GM04503 (cell line): Measurements from ENCODE around the gene NLN.
A peak's percentile ranks its signal among the peaks of the same experiment; 100 is the strongest.
"Not testable (repeated sequence)": the region's sequence is repeated elsewhere in the genome, so short reads cannot be mapped to it uniquely, and the experiment has no call there.

Experiments
- DNase-seq: peaks from one replicate; pipeline ENCODE4 v3.0.0-alpha.2; 2012; ENCODE audit warnings: low read depth

NLN gene

DNA sequence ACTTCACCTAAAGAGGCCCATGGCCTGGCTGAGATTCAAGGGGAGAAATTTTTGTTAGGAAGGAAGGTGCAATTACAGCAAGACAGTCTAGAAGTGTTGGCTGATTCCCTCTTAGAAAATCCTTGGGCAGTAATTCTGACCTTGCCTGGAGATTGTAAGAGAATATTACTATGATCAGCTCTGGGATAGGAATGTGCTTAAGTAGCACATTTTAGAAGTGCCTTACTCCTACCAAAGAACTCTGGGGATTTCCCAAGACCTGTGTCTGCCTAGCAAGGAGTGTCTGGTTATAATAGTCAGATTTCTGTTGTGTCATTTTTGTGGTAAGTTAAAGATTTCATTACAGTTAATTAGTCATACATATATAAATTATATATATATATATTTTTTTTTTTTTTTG is 52.3 kb downstream of the NLN start:
- peak; percentile 61 for DNase-seq

DNA sequence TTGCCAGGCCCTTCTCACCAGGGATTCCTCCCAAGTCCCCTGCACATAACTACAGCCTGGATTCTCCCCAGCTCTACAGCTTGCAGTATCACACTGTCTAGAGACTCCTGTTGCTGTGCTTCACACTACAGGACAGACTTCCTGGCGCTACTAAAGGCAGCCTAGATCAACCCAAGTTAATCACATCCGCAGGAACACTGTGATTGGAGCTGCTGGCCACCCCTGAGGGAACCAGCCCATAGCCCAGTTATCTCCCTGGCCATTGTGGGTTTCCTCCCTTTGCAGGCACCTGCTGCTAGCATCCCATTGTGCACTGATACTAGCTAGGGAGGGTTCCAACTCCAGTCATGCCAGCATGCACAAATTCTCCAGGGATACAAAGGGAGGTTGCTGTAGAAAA is 53.5 kb downstream of the NLN start:
- no peak for DNase-seq

DNA sequence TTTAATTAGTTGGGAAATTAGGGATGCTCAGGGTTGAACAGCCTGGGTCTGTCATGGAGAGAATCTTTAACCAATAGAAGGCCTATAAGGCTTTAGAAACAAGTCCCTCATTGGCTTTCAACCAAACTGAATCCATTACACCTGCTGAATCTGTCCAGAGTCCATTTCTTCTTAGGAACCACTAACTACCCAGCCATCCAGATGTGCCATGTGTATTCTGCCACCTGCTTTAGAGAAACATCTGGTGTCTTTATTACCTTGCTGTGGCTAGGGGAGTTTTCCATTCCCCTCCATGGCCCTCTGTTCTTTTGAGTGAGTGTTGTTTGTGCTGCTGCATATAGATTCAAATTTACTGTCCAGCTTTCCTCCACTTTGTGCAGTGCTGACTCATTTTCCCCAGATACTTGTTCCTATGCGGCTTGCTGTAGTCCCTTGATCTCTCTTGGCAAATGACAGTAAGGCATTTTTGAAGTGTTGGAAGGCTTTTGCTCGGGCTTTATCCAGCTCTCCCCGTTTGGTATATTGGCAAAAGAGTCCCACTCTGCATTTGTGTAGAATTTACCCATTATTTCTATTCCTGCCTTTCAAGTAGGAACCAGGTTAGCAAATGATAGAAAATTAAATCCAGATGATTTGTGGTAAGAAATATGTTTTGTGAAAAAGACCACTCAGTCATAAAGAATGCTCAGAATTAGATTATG is 54.6 kb downstream of the NLN start:
- peak; percentile 37 for DNase-seq

DNA sequence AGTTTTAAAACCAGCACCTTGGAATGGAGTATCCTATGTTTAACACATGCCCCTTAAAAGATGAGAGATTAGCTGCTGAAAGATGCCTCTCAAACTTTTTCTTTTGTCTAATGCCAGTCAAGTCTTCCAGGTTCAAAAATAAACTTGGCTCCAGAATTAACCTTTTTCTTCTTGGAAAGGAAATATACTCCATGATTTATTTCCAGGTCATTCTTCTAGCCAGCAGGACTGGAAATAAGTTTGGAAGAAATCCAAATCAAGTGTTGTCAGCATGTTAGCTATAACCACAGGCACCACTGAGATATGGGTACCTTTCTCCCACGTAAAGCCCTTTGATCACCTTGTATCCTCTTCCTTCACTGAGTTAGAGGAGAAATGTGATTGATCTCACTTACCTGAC is 56.1 kb downstream of the NLN start:
- no peak for DNase-seq

DNA sequence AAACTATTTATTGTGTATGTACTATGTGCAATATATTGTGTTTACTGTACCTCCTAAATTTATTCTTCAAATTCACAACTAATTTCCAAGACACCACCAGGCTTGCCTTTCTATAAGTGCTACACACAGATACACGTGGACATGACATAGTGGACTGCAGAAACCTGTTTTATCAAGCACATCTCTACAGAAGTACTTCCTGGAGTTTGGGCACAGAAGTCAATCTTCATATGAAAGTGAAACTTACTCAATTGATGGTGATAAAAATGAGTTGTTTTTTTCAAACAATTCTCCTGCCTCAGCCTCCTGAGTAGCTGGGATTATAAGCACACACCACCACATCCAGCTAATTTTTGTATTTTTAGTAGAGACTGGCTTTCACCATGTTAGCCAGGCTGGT is 57.6 kb downstream of the NLN start:
- no peak for DNase-seq

DNA sequence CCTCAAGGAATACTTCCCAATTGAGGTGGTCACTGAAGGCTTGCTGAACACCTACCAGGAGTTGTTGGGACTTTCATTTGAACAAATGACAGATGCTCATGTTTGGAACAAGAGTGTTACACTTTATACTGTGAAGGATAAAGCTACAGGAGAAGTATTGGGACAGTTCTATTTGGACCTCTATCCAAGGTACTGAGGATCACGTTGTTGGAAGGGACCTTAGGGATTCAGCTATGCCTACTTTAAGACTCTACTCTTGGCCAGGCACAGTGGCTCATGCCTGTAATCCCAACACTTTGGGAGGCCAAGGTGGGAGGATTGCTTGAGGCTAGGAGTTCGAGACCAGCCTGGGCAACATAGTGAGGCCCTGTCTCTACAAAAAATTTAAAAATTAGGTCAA is 66.3 kb downstream of the NLN start:
- DNase-seq, result not testable (repeated sequence)

DNA sequence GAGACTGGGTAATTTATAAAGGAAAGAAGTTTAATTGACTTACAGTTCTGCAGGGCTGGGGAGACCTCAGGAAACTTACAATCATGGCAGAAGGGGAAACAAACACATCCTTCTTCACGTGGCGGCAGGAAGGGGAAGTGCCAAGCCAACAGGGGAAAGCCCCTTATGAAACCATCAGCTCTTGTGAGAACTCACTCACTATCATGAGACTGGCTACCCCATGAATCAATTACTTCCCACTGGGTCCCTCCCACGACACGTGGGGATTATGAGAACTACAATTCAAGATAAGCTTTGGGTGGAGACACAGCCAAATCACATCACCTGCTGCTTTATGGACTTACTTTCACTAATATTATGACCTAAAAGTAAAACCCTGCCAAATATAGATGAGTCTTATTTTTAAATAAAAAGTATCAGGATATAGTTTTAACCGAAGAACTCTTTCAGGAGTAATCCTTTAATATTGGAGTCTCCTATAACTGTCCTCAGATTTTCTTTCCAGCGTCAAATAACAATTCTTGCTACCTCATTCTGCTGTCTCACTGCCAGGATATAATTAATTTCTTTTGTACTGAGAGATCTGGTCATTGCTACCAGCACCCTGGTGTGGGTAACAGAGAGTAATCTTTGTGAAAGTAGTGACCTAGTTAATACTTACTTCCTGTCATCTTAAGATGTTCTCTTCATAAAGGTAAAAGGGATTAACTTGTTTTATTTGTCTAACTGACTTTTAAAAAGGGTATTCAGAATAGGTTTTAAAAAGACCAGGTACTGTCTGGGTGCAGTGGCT is 68.6 kb downstream of the NLN start:
- no peak for DNase-seq

DNA sequence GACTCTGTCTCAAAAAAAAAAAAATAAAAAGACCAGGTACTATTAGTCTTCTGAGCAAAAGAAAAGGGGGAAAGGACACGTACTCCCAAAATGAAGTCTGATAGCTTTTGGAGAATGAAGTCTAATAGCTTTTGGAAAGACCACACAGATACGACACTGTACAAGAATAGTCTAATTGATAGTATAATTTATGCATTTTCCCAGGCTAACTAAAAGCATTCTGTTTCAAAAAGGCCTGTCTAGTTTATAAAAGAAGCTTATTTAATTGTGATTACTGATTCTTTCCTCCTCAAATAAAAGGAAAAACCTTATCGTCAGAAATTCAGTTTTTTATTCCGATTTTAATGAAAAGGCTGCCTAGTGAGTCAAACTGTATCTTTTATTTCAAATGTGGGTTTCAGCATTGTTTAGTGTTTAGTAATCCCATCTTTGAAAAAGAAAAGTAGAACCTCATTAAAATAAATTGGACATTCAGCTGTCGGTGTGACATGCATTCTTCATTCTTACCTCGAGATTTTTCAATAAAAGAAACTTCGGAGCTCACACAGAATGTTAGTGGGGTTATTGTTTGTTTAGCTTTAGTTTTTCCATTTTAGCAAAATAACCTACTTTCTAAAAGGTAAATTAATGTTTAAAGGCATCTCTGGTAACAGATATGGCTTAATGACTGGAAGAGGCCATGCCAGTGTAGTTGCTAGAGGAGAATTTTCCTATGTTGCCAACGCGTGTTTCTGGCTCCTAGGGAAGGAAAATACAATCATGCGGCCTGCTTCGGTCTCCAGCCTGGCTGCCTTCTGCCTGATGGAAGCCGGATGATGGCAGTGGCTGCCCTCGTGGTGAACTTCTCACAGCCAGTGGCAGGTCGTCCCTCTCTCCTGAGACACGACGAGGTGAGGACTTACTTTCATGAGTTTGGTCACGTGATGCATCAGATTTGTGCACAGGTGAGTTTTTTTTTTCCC is 70.0 kb downstream of the NLN start:
- no peak for DNase-seq

DNA sequence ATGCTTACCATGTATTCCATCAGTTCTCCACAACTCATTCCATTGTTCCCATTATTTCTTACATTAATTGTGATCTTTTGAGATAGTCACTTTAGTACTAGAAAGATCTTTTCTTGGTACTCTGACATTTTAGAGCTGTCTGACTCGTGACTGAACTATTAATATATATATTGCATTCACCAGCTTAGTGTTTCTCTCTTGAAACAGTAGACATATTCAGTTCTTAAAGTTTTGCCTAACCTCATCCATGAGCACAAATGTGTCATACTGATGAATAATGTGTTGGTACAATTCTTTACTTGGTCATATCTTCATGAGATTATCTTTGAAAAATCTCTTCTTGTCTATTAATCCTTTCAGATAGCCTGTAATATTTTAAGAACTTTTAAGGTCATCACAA is 74.3 kb downstream of the NLN start:
- DNase-seq, result no peak

DNA sequence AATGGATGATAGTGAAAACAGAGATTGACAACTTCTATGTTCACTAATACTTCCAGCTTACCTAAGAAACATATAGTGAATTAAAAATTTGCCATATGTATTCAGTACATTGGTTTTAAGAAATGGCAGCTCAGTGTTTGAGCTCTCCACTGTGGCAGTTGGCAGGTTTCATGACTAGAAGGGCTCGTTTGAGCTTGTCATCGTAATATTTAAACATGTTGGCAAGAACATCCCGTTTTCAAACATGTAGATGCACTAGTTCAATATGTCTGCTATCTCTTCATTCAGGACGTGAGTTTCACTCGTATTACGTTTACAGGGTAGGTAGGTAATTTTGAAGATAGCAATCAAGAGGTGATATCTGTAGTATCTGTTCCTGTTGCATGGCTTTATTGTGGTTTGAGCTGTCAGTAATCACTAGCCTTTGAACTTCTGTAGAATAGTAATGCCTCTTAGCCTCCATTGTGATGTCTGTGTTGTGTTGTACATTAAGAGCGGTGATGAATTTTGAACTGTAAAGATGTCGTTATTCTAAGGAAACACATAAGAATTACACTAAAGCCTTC is 74.8 kb downstream of the NLN start:
- no peak for DNase-seq

DNA sequence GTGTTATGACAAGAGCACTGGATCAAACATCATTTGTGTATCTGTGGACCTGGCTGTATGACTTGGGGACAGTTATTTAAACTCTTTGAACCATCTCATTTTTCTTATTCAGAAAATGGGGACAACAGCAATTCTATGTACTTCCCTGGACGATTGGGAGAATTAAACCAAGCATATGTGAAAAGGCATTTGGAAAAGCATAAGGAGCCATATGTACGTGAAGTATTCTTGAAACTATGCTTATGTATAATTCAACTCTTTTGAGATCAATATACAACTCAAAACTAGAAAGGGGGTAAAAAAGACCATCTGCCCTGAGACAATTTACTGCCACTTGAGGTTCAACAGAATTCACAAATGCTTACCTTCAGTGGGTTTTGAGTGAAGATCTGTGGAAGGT is 75.5 kb downstream of the NLN start:
- no peak for DNase-seq

DNA sequence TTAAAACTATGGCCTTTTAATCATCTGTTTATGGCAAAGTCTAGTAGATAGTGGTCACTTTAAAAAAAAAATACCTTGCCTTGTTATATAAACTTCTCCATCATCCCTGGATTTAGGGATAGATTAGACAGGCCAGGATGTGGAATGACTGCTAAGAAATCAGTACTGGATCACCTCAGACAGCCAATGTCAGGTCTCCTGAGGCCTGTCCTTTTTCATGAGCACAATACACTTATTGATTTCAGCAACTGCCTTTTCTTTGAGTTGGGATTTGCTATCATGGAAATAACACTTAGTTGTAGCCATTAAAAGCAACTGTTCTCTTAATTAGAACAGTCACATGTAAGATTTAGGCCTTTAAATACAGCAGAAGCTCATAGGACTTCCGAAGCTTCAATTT is 77.9 kb downstream of the NLN start:
- no peak for DNase-seq

DNA sequence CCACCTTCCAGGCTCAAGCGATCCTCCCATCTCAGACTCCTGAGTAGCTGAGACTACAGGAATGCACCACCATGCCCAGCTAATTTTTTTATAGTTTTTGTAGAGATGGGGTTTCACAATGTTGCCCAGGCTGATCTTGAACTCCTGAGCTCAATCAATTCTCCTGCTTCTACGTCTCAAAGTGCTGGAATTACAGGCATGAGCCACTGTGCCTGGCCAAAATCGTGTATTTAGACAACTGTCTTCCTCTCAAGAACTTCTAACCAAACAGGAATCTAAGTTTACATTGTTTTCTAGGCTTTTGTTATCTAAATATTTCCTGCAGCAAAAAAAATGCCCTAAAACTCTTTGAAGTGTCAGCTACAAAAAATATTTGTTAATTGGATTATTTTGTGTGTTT is 78.8 kb downstream of the NLN start:
- no peak for DNase-seq

DNA sequence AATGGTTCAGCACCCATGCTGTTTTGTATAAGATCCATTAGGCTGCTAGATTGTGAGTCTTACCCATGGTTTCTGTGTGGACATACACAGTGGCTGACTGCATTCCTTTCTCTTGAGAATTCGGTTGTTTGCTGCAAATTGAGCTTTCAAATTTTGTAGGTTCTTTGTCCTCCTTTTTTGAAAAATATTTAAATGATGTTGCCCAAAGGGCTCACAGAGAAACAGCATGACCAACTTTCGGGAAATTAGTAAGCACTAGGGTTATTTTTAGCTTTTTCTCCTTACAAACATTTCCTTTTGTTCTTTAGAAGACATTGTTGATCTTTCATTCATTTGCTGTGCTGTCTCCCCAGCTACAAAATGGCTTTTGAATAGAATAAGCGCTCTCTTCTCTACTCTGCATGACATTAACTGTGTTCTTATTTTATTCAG is 79.4 kb downstream of the NLN start:
- peak; percentile 87 for DNase-seq

DNA sequence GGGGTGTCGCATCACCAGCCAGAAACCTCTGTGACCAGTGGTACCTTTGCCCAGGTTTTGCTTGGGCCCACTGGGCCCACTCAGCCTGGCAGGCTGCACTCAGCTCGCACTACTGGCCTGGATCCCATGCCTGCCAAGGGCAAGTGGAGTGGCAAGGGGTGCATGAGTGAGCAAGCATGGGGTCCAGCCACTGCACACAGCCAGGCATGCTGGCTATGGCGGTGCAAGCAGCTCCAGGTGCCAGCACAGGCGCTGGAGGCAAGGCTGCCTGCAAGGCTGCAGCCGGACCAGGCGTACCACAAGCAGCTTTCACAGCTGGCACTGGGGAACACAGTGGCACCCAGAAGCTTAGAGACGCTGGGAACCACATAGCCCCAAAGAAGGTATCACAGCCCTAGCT is 80.1 kb downstream of the NLN start:
- no peak for DNase-seq

DNA sequence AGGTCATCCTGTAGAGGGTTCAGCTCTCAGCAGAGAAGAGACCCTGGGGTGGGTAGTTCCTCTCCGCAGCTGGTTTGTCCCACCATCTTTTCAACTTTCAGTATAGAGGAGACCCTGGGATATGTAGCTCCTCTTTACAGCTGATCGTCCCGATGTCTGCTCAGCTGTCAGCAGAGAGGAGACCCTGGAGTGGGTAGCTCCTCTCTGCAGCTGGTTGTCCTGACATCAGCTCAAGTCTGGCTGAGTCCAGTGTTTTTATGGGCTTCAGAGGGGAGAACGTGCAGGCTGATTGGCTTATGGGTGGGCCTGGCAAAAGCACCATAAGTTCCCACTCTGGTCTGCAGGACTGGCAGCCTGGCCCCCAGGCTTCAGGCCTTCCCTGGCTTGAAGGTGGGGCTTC is 80.8 kb downstream of the NLN start:
- no peak for DNase-seq

DNA sequence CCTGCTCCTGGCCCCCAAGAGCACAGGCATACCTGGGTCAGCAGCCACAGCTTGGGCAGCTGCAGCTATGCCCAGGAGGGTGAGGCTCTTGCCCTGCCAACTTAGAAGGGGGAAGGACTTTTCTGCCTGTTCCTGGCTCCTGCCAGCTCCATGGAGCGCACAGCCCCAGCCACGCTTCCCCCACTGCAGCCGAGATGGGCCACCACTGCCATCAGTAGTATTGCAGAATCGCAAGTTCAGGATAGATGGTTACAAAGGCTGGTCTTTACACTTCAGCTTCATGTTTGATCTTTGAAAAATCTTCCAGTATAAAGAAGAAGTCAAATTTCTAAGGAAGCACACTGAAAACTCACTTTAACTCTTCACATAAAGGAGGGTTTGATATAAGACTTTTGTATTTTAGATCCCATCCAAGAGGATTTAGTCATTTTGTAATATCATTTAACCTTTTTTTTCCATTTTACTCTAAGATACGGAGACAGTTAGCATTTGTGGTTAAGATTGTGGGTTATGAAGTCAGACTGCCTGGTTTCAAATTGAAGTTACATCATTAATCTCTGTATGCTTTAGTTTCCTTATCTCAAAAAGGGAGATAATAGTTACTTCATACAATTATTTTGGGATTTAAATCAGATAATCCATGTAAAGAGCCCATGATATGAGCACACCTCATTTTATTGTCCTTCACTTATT is 81.8 kb downstream of the NLN start:
- no peak for DNase-seq

DNA sequence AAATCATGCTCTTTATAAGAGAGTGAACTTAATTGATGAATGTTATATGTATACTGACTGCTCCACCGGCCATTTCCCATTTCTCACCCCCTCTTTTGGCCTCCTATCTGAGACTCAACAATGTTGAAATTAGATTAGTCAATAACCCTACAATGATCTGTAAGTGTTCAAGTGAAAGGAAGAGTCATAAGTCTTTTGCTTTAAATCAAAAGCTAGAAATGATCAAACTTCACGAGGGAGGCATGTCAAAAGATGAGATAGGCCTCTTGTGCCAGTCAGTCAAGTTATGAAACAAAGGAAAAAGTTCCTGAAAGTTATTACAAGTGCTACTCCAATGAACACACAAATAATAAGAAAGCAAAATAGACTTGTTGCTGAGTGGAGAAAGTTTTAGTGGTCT is 83.1 kb downstream of the NLN start:
- DNase-seq, result no peak

DNA sequence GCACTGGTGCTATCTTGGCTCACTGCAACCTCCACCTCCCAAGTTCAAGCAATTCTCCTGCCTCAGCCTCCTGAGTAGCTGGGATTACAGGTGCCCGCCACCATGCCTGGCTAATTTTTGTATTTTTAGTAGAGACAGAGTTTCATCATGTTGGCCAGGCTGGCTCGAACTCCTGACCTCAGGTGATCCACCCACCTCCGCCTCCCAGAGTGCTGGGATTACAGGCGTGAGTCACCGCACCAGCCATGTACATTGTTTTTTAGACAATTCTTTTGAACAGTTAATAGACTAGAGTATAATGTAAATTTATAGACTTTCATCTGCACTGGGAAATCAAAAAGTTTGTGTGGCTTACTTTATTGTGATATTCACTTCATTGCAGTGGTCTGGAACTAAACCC is 85.5 kb downstream of the NLN start:
- not testable (repeated sequence) for DNase-seq

DNA sequence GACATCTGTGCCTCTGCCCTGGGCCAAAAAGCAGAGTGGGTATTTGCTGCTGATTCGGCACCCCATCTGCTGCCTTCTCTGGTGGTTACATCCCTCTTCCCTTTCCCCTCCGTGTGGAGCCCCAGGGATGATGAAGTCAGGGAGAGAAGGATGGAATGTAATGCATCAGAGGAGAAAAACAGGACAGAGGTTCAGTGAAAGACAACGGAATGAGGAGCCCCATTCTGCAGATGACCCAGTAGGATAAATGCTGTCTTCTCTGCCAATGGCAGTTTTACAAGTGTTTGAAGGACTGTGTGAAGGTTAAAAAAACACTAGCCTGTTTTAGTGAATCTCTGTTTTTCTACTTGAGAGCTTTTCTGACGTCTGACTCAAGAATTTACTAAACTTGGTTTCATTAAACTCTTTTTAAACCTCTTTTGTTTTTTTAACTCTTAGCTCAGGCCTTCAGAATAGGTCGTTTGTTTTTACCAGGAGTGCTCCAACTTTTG is 86.3 kb downstream of the NLN start:
- DNase-seq, result no peak

DNA sequence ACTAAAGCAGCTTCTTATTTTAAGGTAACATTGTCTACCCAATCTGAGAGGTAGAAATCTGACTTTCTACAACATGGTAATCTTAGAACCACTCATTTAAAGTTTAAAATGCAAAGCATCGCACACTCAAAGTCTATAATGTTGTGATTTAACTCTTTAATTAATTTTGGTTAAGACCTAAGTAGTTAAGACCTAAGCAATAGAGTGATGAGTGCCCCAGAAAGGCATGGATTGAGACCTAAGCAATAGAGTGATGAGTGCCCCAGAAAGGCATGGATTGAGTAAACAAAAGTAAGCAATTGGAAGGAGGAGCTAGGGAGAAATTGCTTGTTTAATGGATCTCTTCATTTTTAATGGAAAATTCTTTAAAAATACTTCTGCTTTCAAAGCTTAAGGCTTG is 86.8 kb downstream of the NLN start:
- DNase-seq, result no peak
